T-helper 2 cell treated with Interferon-gamma antibody and Interleukin-4, amounts not matched to agents 100 ng/mL and 5 ng/mL, for 36 hours (primary cell): Measurements from ENCODE around the gene MSI2. TPM values are rescaled to one million over a fixed set of nuclear protein-coding genes. Genes with fewer than 3 reads are reported as not detected.

ENCODE experiments used
- intact Hi-C: fragments of 100-400 bp; cut with micrococcal nuclease; formaldehyde crosslinking; loops from one replicate; pipeline ENCODE4 v1.15.1; 2023
- total RNA-seq: library from RNA; stranded (reverse); gene quantifications from 2 replicates; pipeline ENCODE4 v1.2.3, GENCODE V29; 2022

Gene MSI2
- total RNA-seq, 1 donor from 2014 or later = 140 TPM

DNA sequence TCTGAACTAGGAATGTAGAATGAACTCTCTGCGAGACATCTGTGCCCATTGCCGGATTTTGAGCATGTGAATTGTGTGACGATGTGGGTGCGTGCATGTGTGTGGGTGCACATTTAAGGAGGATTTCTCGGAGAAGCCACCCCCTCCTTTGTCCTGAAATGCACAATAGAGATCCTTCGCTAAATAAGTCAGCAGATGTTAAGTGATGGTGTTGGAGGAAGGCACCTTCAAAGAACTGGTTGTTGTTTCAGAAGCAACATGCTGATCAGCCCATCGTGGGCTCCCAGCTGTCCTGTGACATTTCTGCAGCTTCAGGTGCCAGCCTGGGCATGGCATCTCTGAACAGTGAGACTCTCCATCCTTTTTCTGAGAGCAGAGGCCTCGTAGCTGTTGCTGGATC is 194.9 kb downstream of the MSI2 start:
- intact Hi-C loops = no loop called here

DNA sequence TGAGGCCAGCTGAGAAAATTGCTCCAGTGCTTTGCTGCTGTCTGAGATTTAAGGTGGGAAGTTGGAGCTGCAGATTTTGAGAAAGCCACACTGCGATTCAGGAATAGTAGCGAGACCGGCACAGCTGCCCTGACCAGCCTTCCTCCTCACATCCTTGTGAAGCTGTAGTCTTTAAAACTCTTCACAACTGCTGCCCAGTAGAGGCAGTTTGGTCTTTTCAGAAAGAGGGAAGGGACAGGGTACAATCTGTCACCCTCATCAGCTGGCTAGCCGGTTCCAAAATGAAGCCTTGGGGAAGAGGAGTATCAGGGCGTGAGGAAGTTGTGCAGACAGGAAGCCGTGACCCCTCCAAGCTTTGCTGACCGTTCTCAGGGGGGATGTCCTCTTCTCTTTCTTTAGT is 195.3 kb downstream of the MSI2 start:
- intact Hi-C loops = no loop called here

DNA sequence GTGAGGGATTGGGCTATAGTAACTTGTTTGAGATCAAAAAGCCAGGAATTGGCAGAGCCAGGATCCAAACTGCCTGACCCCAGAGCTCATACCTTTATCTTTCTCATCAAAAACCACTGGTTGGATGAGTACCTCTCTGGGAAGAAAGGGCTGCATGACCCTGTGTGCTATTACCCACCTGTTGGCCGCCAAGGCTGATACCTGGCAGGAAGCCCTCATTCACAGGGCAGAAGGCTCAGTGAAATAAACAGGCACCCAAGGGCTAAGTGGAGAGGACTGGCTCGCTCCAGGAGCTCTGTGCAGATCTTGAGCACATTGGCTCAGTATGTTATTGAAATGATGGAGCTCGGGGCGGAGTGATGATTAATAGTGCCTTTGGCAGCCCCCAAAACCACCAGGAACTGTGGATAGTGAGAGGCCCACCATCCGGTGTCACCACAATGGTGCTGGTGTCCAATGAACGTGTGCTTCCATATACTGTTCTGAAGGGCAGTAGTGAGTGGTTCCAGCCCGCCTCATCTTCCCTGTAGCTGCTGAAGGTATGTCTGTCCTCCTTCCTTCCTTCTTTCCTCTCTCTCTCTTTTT is 197.6 kb downstream of the MSI2 start:
- intact Hi-C loops = loop anchor here (2.0 kb wide), 1 partner anchor 13 kb away; no protein-coding TSS in a partner anchor

DNA sequence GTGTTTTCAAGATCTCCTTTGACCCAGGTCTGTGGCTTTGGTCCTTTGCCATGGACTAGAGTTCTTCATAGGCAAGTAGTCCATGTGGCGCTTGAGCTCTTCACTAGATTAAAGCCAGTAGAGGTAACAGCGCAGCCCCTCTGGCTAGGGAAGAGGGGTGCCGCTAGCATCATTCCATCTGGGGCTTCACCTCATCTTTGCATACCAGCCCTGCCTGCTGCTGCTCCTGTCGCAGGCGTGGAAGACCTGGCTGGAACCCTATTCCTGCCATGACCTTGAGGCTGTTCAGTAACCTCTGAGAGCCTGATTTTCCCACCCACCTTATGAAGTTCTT is 198.4 kb downstream of the MSI2 start:
- intact Hi-C loops = loop anchor here (2.0 kb wide), 1 partner anchor 14 kb away; no protein-coding TSS in a partner anchor

DNA sequence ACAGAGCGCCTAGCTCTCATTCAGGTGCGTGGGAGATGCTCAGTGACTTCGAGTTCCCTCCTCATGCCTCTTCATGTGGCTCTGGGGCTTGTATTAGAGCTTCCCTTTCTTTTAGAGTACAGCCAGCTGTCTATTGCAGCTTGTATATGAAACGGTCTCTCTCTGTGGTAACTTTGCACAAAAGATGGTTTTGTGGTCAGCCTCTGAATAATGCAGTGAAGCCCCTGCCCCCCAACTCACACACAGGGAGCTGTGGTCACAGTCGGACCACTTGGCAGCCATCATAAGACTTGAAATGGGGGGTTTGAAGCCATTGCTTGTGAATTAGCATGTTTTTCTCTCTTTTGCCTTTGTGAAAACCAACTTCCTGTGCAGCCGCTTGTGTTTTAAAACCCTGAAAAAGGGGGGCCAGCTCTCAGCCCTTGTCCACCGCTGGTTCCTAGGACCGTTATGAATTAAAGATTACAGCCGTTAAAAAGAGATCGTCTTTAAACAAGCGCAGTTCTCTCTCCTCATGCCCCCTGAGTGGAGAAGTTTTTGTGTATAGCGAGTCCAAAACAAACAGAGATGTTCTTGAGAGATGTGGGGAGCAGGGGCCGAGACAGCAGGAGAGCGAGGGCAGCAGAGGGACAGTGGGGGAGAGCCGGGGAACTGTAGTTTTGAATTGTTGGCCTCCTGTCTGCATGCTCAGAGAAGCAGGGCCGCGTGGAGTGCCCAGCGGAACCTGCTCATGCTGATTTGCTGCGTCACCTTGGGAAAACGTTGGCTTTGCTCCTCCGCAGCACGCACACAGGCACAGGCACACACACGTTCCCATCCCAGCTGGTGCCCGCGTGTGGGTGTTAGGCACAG is 199.0 kb downstream of the MSI2 start:
- intact Hi-C loops = loop anchor here (2.0 kb wide), 1 partner anchor 14 kb away; no protein-coding TSS in a partner anchor

DNA sequence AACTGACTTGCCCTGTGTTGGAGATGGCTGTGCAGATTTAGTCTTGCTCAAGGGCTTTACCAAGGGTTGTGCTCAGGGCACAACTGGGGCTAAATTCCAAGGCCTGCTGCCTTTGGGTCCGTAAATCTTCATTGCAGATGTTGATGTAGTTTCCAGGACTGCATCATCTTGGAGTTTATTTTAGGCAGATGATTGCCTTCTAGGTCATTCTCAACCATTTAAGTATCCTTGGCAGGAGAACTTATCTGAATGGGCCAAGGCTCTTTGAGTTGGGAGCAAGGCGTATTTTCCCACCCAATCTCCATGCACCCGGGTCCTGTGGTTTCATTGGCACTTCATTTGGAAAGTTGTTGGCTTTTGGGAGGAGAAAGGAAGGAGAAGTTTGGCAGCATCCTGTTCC is 200.3 kb downstream of the MSI2 start:
- intact Hi-C loops = no loop called here

DNA sequence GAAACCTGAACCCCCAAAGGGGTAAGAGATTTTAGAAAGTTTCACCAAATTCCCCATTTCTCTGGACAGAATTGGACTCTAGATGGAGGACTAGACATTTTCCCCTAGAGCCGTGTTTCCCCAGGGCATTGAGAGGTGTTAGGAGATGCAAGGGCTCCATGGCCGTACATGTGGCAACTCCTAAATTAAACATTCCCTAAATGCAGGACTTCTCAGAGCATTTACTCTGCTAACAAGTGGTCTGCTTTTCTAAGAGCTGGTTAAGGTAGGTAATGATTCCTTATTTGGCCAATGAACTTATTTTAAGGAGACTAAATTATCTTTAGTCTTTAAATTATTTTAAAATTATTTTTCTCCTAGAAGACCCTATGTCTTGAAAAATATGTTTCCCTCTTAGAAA is 200.9 kb downstream of the MSI2 start:
- intact Hi-C loops = no loop called here

DNA sequence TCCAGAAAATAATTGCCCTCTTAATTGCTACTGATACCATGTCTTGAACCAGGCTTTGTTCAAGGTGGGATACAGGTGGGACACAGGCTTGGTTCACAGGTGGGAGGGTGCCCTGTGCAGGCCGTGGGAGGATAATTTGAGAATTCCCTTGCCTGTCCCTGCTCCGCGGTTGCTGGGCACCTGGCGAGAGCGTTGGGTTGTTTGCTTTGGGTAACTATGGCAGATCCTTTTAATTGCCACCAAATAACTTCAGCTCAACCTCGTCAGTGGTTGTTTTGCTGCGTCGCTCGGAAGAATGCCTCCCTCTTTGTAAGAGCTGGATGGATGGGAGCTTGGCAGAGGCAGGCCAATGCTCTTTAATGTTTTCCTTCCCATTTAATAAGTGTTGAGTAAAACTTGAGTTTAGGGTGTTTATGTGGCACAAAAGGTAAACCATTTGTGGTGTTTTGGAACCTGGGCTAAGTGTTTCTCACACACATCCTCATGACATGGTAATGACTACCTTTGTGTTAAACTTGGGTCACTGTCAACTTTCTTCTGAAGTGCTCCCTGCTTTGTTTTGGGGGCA is 202.5 kb downstream of the MSI2 start:
- intact Hi-C loops = no loop called here

DNA sequence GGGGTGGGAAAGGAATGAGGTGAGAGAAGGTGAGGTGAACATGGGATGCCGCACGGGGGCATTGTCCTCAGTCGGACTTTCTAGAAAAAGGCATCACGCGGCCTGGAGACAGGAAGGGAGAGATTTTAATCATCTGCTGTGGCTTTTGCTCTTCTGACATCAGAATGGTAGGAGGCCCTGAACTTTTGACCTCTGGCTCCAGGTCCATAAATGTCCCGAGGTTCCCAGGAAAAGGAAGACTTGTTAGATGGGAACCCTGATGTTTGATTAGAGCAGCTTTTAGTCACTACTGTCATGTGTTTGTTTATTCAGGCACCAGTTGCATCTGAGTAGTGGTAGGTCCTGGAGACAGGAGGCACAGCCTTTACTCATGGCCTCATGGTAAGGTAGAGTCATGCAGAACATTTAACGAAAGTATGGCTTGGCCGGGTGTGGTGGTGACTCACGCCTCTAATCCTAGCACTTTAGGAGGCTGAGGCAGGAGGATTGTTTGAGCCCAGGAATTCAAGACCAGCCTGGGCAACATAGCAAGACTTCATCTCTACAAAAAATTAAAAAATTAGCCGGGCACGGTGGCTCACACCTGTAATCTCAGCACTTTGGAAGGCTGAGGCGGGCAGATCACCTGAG is 203.1 kb downstream of the MSI2 start:
- intact Hi-C loops = no loop called here

DNA sequence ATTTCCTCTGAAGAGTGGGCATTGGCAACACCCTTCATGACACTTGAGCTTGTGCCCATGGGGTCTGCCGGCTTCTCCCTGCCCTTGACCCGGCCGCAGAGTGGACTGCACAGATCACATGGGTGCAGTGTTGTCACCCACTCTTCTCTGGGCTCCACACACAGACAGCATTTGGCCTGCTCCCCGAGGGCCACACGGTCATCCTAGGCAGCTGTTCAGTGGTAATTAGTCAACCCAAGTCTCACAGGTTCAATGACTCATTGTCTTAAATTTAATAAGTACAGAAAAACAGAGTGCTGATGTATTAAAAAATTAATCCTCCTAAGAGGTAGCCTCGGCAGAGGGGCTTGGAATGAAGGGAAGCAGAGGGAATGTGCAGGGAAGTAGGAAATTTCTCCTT is 204.8 kb downstream of the MSI2 start:
- intact Hi-C loops = no loop called here

DNA sequence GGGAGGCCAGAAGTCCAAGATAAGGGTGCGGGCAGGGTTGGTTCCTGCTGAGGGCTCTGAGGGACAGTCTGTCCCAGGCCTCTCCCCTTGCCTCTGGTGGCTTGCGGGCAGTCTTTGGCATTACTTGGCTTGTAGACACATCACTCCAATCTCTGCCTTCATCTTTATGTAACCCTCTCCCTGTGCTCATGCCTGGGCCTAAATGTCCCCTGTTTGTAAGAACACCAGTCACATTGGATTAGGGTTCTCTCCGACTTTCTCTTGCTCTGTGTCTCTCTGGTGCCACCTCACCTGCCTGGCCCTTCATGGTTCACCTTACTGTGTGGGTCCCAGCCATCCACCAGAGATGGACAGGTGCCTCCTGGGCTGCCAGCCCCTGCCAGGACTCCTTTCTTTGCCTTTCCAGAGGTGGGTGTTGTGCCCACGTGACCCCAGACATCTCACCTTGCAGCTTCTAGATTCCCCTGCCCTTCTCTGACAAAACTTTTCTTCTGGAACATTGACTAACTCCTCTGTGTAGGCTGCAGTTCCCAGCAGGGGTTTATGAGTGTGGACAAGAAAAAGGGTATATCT is 205.8 kb downstream of the MSI2 start:
- intact Hi-C loops = no loop called here

DNA sequence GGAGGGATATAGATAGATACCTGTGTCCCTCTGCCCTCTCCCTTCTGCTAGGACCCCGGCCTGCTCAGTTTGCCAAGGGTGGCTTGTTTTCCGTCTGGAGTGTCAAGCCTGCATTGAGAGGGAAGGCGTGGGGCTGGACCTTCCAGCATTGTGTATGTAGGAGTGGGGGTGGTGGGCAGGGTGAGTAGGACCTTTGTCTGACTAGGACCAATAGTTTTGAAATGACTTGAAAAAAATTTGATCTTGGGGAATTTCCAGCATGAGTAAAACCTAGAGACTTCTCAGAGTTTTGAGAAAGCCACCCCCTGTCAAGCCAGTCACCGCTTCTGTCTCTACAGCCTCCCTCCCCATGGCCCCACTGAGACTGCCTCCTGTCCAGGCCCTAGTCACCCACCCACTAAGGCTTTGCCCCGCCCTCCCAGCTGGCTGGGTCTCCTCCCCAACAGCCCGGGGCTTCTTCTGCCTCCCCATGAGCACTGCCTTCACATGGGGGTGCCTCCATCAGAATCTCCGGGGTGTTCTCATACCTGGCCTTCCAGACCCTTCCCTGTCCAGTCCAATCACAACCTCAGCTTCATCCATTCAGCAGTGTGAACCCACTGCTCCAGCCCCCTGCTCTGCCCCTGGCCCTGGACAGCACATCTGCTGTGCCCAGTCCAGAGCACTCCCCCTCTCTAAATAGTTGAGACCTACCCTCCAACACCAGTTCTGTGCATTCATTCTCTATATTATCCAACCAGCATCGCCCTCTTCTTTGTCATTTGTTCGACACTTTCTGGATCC is 207.0 kb downstream of the MSI2 start:
- intact Hi-C loops = no loop called here

DNA sequence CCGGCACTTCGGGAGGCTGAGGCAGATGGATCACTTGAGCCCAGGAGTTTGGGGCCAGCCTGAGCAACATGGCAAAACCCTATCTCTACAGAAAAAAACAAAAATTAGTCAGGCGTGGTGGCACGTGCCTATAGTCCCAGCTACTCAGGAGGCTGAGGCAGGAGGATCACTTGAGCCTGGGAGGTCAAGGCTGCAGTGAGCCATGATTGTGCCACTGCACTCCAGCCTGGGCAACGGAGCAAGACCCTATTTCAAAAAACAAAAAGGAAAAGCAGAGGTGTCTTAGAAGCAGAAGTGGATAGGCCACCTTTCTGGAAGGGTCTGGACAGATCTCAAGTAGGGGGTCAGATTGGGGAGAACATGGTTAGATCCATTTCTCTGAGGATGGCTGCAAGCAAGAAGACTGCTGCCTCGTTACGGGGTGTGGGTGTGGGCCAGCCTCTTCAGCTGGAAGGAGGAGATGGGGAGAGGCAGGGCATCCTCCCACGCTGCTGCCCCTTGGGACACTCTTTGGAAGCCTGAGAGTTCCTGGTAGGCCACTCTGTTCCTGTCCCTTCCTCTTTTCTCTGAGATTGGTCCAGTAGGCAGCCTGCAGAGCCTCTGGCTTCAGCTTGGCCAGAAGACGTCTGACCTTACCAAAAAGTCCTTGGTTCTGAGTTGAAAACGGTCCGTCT is 208.0 kb downstream of the MSI2 start:
- intact Hi-C loops = no loop called here

DNA sequence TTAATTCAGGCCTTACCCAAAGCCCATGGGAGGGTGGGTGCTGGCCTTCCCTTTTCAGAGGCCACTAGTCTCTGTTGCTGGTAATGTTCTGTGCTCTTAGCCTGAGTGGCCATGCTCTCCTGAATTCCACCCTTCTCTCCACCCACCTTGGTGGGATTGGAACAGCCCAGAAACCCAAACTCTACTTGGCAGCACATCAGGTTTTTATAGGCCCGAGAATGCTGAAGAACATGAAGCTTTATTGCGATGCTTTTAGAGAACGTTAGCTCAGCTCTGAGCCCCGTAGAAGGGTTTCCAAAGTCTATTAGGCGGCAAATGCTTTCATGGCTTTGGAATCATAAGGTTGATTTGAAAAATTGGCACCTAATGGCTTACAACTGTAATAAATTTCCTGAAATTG is 209.3 kb downstream of the MSI2 start:
- intact Hi-C loops = no loop called here

DNA sequence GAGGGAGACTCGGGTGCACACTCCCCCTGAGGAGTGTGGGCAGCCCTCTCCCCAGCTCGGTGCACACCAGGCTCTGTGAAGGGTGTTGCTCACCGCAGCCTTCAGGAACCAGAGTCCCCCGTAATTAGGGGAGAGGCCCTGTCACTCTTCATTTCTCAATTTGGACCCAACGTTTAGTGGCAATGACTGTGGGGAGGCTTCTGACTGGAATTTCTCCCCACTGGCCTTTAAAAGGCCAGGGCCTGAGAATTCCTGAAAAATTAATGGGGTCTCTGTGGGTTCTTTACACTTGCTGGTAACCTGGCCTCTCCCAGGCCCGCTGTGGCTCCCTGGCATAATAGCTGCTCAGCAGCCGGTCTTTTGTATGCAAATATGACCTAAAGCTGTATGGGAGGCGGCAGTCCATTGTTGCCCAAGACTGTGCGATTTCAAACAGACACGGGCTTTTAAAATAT is 209.7 kb downstream of the MSI2 start:
- intact Hi-C loops = no loop called here

DNA sequence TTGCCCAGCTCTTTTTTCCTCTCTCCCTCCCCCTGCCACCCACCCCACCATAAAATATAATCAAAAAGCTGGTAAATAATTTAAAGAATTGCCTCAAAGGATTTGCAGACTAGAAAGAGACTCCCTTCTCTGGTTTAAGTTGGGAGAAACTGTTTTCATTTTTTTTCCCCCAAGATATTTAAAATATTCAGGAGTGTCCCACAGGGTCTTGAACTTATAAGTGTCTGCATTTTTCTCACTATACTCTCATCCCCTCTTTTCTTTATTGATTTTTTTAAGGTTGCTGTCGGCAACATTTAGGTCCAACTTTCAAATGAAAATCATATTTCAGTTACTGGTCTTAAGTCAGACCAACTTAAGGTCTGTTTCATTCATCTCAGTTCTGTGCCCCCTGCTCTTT is 210.2 kb downstream of the MSI2 start:
- intact Hi-C loops = no loop called here

DNA sequence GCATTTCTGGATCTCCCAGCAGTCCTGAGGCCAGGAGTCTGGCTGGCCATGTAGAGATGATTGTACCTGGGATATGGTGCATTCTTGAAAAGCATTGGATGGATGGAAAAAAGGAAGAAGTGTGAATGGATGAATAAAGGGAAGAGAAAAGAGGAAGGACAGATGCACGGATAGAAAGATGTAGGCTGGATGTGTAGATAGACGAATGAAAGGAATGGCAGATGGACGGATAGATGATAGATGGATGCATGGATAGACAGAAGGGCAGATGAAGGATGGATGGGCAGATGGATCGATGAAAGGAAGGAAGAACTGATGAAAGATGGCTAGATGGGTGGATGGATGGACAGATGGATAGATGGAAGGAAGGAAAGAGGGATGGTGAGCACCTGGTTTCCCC is 210.9 kb downstream of the MSI2 start:
- intact Hi-C loops = no loop called here

DNA sequence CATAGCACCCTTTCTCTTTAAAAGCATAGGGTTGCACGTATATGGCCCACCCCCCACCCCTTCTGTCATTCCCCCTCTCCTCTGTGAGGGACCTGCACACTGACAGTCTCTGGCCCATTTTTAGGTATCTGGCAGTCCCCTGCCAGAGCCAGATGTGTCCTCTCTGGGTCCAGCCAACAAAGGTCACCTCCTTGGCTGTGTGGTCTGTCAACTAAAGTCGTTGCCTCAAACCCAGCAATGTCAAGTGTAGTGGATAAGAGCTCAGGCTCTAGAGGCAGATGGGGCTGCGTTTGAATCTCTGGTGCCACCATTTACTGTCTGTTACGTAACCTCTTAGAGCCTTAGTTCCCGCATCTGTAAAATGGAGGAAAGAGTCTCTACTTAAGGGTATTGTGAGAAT is 211.5 kb downstream of the MSI2 start:
- intact Hi-C loops = no loop called here

DNA sequence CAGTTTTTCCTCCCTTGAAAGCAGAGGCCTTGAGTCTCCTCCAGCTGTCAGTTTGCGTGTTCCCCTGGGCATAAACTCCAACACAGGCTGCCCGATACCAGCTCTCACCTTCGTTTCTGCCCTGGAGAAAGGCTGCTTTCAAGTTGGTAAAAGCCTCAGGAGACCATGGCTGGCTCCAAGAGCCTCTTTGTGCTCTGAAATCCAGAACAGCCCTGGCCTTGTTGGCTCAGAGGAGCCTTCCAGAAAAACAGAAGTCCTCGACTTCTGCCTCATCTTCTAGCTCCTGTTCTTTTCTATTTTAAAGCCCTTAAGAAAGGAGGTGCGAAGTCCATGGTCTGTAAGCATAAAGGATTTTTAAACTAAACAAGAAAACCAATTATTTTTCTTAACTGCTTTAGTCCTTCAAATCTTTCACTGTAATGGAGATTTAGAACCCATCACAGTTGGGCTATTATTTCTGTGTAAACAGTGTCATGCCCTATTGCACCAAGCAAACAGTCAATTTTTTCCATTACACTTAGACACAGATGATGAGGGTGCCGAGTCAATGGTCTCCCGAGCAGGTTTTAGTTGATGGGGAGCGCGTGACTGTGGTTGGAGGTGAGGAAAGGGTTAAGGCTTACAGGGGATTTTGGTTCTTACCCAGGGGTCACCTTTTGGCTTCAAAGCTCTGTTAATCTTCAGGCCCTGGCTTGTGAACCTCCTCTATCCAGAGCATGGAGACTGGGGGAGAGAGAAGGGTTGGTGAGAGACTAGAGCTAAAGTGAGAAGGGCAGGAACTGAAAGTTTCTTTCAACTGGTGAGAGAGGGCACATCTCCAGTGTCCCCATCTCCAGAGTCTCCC is 212.8 kb downstream of the MSI2 start:
- intact Hi-C loops = no loop called here

DNA sequence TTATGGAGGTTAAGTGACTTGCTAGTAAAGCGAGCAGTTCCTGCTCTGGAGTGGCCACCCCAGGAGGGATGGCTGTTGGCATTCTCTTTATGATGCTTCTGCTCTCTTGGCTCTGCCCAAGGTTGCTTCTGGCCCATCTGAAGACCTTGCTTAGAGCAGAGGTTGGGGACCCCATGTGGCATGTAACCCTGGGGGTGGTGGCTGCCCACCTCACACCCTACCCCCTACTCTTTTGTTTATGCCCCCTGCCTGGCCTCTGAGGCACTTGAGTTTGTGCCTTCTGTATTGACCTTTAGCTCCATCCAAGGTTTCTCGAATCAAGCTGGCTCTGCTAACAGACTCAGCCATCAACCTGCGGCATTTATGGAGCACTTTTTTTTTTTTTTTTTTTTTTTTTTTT is 214.6 kb downstream of the MSI2 start:
- intact Hi-C loops = no loop called here
